ENCODE data around the gene NDUFS1.
"Not testable (repeated sequence)": the region's sequence is repeated elsewhere in the genome, so short reads cannot be mapped to it uniquely, and the experiment has no call there.

The NDUFS1 gene

GRCh38 chr2:206176901-206177300 is 17.7 kb upstream of the NDUFS1 start:
- Histone ChIP-seq H3K9ac (ENCODE audit: low read depth, low read length) (no peak overlapping the region), H3K36me3 (ENCODE audit: insufficient read depth, low read length) (no peaks in the 10 kb centered on the region)

GRCh38 chr2:206176121-206176520 is 16.9 kb upstream of the NDUFS1 start:
- H3K4me1 ChIP-seq (ENCODE audit: insufficient read depth, low read length): no peaks in the 10 kb centered on the region
- H3K36me3 ChIP-seq (ENCODE audit: insufficient read depth, low read length): no peaks in the 10 kb centered on the region
- H3K9ac ChIP-seq (ENCODE audit: low read depth, low read length): no peak overlapping the region
- H3K9me3 ChIP-seq (ENCODE audit: control insufficient read depth, insufficient read depth, low read length): no peaks in the 10 kb centered on the region

More at GRCh38 chr2:206176901-206177300, 17.7 kb upstream of the NDUFS1 start:
- H3K4me1 ChIP-seq (ENCODE audit: insufficient read depth, low read length): no peaks in the 10 kb centered on the region
- H3K9me3 ChIP-seq (ENCODE audit: control insufficient read depth, insufficient read depth, low read length): no peaks in the 10 kb centered on the region

GRCh38 chr2:206173147-206173546 is 13.9 kb upstream of the NDUFS1 start:
- no peaks in the 10 kb centered on the region for H3K4me1 ChIP-seq (ENCODE audit: insufficient read depth, low read length)
- no peaks in the 10 kb centered on the region for H3K36me3 ChIP-seq (ENCODE audit: insufficient read depth, low read length)
- H3K9me3 ChIP-seq (ENCODE audit: control insufficient read depth, insufficient read depth, low read length): peaks cover 2% of the 10 kb centered on the region; the same call in 1 of the 2 replicates
- H3K9ac ChIP-seq (ENCODE audit: low read depth, low read length): no peak overlapping the region

GRCh38 chr2:206171624-206172397 is 12.6 kb upstream of the NDUFS1 start:
- H3K9me3 ChIP-seq (ENCODE audit: control insufficient read depth, insufficient read depth, low read length); H3K36me3 ChIP-seq (ENCODE audit: insufficient read depth, low read length); H3K4me1 ChIP-seq (ENCODE audit: insufficient read depth, low read length); H3K9ac ChIP-seq (ENCODE audit: low read depth, low read length): not testable (repeated sequence)

GRCh38 chr2:206168230-206168629 is 9.0 kb upstream of the NDUFS1 start:
- not testable (repeated sequence) for H3K36me3 ChIP-seq (ENCODE audit: insufficient read depth, low read length); H3K4me1 ChIP-seq (ENCODE audit: insufficient read depth, low read length); H3K9me3 ChIP-seq (ENCODE audit: control insufficient read depth, insufficient read depth, low read length); H3K9ac ChIP-seq (ENCODE audit: low read depth, low read length)

GRCh38 chr2:206164261-206164862 is 5.1 kb upstream of the NDUFS1 start:
- peaks cover 8% of the 10 kb centered on the region; the same call in 1 of the 2 replicates for H3K36me3 ChIP-seq (ENCODE audit: insufficient read depth, low read length)
- H3K9ac ChIP-seq (ENCODE audit: low read depth, low read length): no peak overlapping the region
- H3K4me1 ChIP-seq (ENCODE audit: insufficient read depth, low read length): no peaks in the 10 kb centered on the region; the same call in 1 of the 2 replicates
- H3K9me3 ChIP-seq (ENCODE audit: control insufficient read depth, insufficient read depth, low read length): no peaks in the 10 kb centered on the region

- Histone ChIP-seq H3K36me3 (ENCODE audit: insufficient read depth, low read length) (peaks cover 8% of the 10 kb centered on the region; the same call in 1 of the 2 replicates), H3K9ac (ENCODE audit: low read depth, low read length) (no peak overlapping the region), H3K9me3 (ENCODE audit: control insufficient read depth, insufficient read depth, low read length) (no peaks in the 10 kb centered on the region)
Measured at GRCh38 chr2:206163251-206163880, 4.1 kb upstream of the NDUFS1 start.

GRCh38 chr2:206162401-206162800 is 3.2 kb upstream of the NDUFS1 start:
- H3K9ac ChIP-seq (ENCODE audit: low read depth, low read length); H3K4me1 ChIP-seq (ENCODE audit: insufficient read depth, low read length); H3K36me3 ChIP-seq (ENCODE audit: insufficient read depth, low read length); H3K9me3 ChIP-seq (ENCODE audit: control insufficient read depth, insufficient read depth, low read length): not testable (repeated sequence)

More at GRCh38 chr2:206163251-206163880, 4.1 kb upstream of the NDUFS1 start:
- H3K4me1 ChIP-seq (ENCODE audit: insufficient read depth, low read length): no peaks in the 10 kb centered on the region; the same call in 1 of the 2 replicates

- Histone ChIP-seq H3K9ac (ENCODE audit: low read depth, low read length) (peak overlapping the region; percentile 98), H3K4me1 (ENCODE audit: insufficient read depth, low read length) (no peaks in the 10 kb centered on the region; the same call in 1 of the 2 replicates), H3K36me3 (ENCODE audit: insufficient read depth, low read length) (peaks cover 8% of the 10 kb centered on the region; the same call in 1 of the 2 replicates), H3K9me3 (ENCODE audit: control insufficient read depth, insufficient read depth, low read length) (no peaks in the 10 kb centered on the region)
Measured at GRCh38 chr2:206160807-206161179, 1.5 kb upstream of the NDUFS1 start.

GRCh38 chr2:206160125-206160806 is 1.0 kb upstream of the NDUFS1 start:
- peaks cover 8% of the 10 kb centered on the region; the same call in 1 of the 2 replicates for H3K36me3 ChIP-seq (ENCODE audit: insufficient read depth, low read length)
- H3K9ac ChIP-seq (ENCODE audit: low read depth, low read length): peak overlapping the region; percentile 98
- no peaks in the 10 kb centered on the region for H3K9me3 ChIP-seq (ENCODE audit: control insufficient read depth, insufficient read depth, low read length)
- no peaks in the 10 kb centered on the region; the same call in 1 of the 2 replicates for H3K4me1 ChIP-seq (ENCODE audit: insufficient read depth, low read length)

GRCh38 chr2:206158563-206159345 is 490 bp downstream of the NDUFS1 start:
- no peaks in the 10 kb centered on the region; the same call in 1 of the 2 replicates for H3K4me1 ChIP-seq (ENCODE audit: insufficient read depth, low read length)
- H3K9me3 ChIP-seq (ENCODE audit: control insufficient read depth, insufficient read depth, low read length): no peaks in the 10 kb centered on the region
- peaks cover 8% of the 10 kb centered on the region; the same call in 1 of the 2 replicates for H3K36me3 ChIP-seq (ENCODE audit: insufficient read depth, low read length)
- H3K9ac ChIP-seq (ENCODE audit: low read depth, low read length): peak overlapping the region; percentile 98

GRCh38 chr2:206157014-206157413 is 2.2 kb downstream of the NDUFS1 start:
- not testable (repeated sequence) for H3K9me3 ChIP-seq (ENCODE audit: control insufficient read depth, insufficient read depth, low read length); H3K4me1 ChIP-seq (ENCODE audit: insufficient read depth, low read length); H3K36me3 ChIP-seq (ENCODE audit: insufficient read depth, low read length); H3K9ac ChIP-seq (ENCODE audit: low read depth, low read length)

GRCh38 chr2:206154197-206154596 is 5.0 kb downstream of the NDUFS1 start:
- no peaks in the 10 kb centered on the region for H3K4me1 ChIP-seq (ENCODE audit: insufficient read depth, low read length)
- H3K9ac ChIP-seq (ENCODE audit: low read depth, low read length): no peak overlapping the region
- H3K36me3 ChIP-seq (ENCODE audit: insufficient read depth, low read length): no peaks in the 10 kb centered on the region
- H3K9me3 ChIP-seq (ENCODE audit: control insufficient read depth, insufficient read depth, low read length): no peaks in the 10 kb centered on the region

- H3K4me1 ChIP-seq (ENCODE audit: insufficient read depth, low read length): no peaks in the 10 kb centered on the region
- H3K9me3 ChIP-seq (ENCODE audit: control insufficient read depth, insufficient read depth, low read length): no peaks in the 10 kb centered on the region
- H3K9ac ChIP-seq (ENCODE audit: low read depth, low read length): no peak overlapping the region
- H3K36me3 ChIP-seq (ENCODE audit: insufficient read depth, low read length): peaks cover 24% of the 10 kb centered on the region
Measured at GRCh38 chr2:206150631-206151030, 8.6 kb downstream of the NDUFS1 start.
